Measurements from ENCODE around the gene ACTN2. TPM values are rescaled to one million over a fixed set of nuclear protein-coding genes. Genes with fewer than 3 reads are reported as not detected.

The ACTN2 gene
- total RNA-seq, 1 donor from 2014 or later, result 0.52 TPM

DNA sequence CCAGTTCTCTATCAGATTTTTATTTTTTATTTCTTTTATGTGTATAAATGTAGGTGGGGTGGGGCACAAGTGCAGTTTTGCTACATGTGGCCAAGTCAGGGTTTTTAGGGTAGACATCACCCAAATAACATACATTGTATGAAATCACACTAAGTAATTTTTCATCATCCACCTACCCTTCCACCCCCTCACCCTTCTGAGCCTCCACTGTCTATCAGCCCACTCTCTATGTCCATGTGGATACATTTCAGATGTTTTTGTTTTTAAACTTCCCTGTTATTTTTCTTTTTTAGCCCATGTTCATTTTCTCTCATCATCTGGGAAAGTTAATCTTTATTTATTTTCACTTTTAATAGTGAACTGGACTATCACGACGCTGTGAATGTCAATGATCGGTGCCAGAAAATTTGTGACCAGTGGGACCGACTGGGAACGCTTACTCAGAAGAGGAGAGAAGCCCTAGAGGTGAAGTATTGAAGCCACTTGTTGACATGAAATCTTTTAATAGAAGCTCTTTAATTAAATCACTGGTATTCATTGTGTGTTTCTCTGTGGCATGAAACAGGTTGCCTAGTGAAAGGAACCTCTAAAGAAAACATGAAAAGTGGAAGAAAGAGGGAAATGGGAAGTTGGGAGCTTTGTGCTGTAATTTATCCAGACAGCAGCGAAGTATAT, 61.1 kb downstream of the ACTN2 start:
- Histone ChIP-seq H3K4me2 (no peak overlapping the region), H3F3A (ENCODE audit: low read depth) (no peaks in the 10 kb centered on the region), H3K4me3 (no peak overlapping the region), H3K27ac (no peak overlapping the region), H4K20me1 (ENCODE audit: low read depth) (no peaks in the 10 kb centered on the region), H2AFZ (replicated peaks) (no peak overlapping the region), H3K27me3 (no peaks in the 10 kb centered on the region), H3K9ac (no peak overlapping the region), H3K4me1 (no peaks in the 10 kb centered on the region), H3K79me2 (ENCODE audit: low read depth) (no peaks in the 10 kb centered on the region), H3K9me3 (ENCODE audit: low read depth) (no peaks in the 10 kb centered on the region), H3K36me3 (no peaks in the 10 kb centered on the region)
- no peak for TF ChIP-seq EZH2phosphoT487 (IDR thresholded peaks at IDR 0.05)
- no peak for TF ChIP-seq EZH2 (IDR thresholded peaks at IDR 0.05)
- TF ChIP-seq, protein P1, sequence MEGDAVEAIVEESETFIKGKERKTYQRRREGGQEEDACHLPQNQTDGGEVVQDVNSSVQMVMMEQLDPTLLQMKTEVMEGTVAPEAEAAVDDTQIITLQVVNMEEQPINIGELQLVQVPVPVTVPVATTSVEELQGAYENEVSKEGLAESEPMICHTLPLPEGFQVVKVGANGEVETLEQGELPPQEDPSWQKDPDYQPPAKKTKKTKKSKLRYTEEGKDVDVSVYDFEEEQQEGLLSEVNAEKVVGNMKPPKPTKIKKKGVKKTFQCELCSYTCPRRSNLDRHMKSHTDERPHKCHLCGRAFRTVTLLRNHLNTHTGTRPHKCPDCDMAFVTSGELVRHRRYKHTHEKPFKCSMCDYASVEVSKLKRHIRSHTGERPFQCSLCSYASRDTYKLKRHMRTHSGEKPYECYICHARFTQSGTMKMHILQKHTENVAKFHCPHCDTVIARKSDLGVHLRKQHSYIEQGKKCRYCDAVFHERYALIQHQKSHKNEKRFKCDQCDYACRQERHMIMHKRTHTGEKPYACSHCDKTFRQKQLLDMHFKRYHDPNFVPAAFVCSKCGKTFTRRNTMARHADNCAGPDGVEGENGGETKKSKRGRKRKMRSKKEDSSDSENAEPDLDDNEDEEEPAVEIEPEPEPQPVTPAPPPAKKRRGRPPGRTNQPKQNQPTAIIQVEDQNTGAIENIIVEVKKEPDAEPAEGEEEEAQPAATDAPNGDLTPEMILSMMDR (IDR thresholded peaks at IDR 0.05), result no peak
- H3K9me3 Mint-ChIP-seq, result no peaks in the 10 kb centered on the region
- no peak for DNase-seq (ENCODE audit: low spot score)
- H3K27ac Mint-ChIP-seq, result no peak overlapping the region
- H3K4me3 Mint-ChIP-seq, result no peak overlapping the region
- no peaks in the 10 kb centered on the region for H3K4me1 Mint-ChIP-seq
- no peaks in the 10 kb centered on the region for H3K36me3 Mint-ChIP-seq
- no peaks in the 10 kb centered on the region for H3K27me3 Mint-ChIP-seq (ENCODE audit: insufficient read depth, low read depth)

DNA sequence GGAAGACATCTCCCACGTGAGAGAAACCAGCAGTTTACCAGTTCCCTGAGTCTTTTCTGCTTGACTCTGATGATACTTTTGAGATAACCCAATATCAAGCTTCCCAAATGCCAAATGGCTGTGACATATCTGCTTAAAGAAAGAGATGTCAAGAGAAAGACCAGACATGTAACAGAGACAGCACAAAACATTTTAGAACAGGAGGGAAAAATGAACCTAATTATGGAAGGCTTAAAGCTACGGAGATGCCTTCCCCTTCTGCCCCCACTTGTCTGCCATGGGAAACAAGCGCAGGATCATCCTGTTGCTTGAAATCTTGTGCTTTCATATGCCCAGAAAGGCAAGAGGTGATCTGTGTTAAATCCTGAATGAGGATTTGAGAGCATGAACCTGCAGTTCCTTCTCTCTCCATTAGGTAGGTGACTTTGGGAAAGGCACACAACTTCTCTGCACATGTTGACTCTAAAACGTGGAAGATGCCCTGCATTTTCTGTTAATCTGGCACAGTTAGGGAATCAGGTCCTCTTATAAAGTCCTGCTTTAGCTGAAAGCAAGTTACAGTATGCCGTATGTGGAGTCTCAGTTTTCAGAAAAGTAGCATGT, 62.1 kb downstream of the ACTN2 start:
- Mint-ChIP-seq H3K27me3 (ENCODE audit: insufficient read depth, low read depth) (no peaks in the 10 kb centered on the region), H3K9me3 (no peaks in the 10 kb centered on the region), H3K36me3 (no peaks in the 10 kb centered on the region), H3K27ac (no peak overlapping the region), H3K4me1 (no peaks in the 10 kb centered on the region), H3K4me3 (no peak overlapping the region)
- Histone ChIP-seq H4K20me1 (ENCODE audit: low read depth) (no peaks in the 10 kb centered on the region), H3F3A (ENCODE audit: low read depth) (no peaks in the 10 kb centered on the region), H3K36me3 (no peaks in the 10 kb centered on the region), H2AFZ (replicated peaks) (no peak overlapping the region), H3K4me2 (no peak overlapping the region), H3K27me3 (no peaks in the 10 kb centered on the region), H3K9ac (no peak overlapping the region), H3K9me3 (ENCODE audit: low read depth) (no peaks in the 10 kb centered on the region), H3K4me1 (no peaks in the 10 kb centered on the region), H3K4me3 (no peak overlapping the region), H3K27ac (no peak overlapping the region), H3K79me2 (ENCODE audit: low read depth) (no peaks in the 10 kb centered on the region)
- DNase-seq (ENCODE audit: low spot score), result peak; percentile 23
- TF ChIP-seq, protein P1 (IDR thresholded peaks at IDR 0.05), result peak; percentile 36
- TF ChIP-seq EZH2 (IDR thresholded peaks at IDR 0.05), result no peak

DNA sequence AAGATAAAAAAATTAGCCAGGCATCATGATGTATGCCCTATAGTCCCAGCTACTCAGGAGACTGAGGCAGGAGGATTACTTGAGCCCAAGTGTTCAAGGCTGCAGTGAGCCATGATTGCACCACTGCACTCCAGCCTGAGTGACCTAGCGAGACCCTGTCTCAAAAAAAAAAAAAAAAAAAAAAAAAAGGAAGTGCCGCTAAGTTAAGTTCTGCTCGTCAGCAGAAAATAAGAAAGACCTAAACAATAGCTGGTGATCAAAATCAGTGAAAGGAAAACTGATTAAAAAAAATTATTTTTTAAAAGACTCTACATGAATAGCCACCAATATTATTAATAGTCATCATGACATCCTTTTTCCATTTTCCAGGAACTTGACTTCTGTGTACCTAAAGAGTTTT, 64.6 kb downstream of the ACTN2 start:
- DNase-seq (ENCODE audit: low spot score), result no peak
- Histone ChIP-seq H3K36me3 (no peaks in the 10 kb centered on the region), H3K27ac (no peak overlapping the region), H3F3A (ENCODE audit: low read depth) (no peaks in the 10 kb centered on the region), H3K79me2 (ENCODE audit: low read depth) (no peaks in the 10 kb centered on the region), H4K20me1 (ENCODE audit: low read depth) (no peaks in the 10 kb centered on the region), H3K4me3 (no peak overlapping the region), H3K27me3 (no peaks in the 10 kb centered on the region), H3K9ac (no peak overlapping the region), H3K9me3 (ENCODE audit: low read depth) (no peaks in the 10 kb centered on the region), H2AFZ (replicated peaks) (no peak overlapping the region), H3K4me2 (no peak overlapping the region), H3K4me1 (no peaks in the 10 kb centered on the region)
- no peak overlapping the region for H3K27ac Mint-ChIP-seq
- H3K9me3 Mint-ChIP-seq, result no peaks in the 10 kb centered on the region
- TF ChIP-seq, protein P1 (IDR thresholded peaks at IDR 0.05), result no peak
- no peak for TF ChIP-seq EZH2phosphoT487 (IDR thresholded peaks at IDR 0.05)
- no peak for TF ChIP-seq EZH2 (IDR thresholded peaks at IDR 0.05)
- peaks cover 2% of the 10 kb centered on the region for H3K27me3 Mint-ChIP-seq (ENCODE audit: insufficient read depth, low read depth)
- no peaks in the 10 kb centered on the region for H3K36me3 Mint-ChIP-seq
- no peak overlapping the region for H3K4me3 Mint-ChIP-seq
- no peaks in the 10 kb centered on the region for H3K4me1 Mint-ChIP-seq

Measured in neural progenitor cell (in vitro differentiated cells).